HG02623 (cell line): ENCODE data around the gene CABLES1.
"Not testable (repeated sequence)": the region's sequence is repeated elsewhere in the genome, so short reads cannot be mapped to it uniquely, and the experiment has no call there.

Source experiments
- ATAC-seq: cut with Tn5 transposase; IDR thresholded peaks from one replicate; pipeline ENCODE4 v1.9.1; 2021; ENCODE audit warnings: moderate library complexity; ENCODE audit not compliant: unreplicated experiment

Gene CABLES1

GRCh38 chr18:23281626-23282436, 146.5 kb downstream of the CABLES1 start:
- no peak for ATAC-seq

- ATAC-seq: no peak
Measured at GRCh38 chr18:23282437-23282781, 147.1 kb downstream of the CABLES1 start.

- no peak for ATAC-seq
Measured at GRCh38 chr18:23283916-23284430, 148.7 kb downstream of the CABLES1 start.

GRCh38 chr18:23284629-23285028, 149.3 kb downstream of the CABLES1 start:
- ATAC-seq: no peak

GRCh38 chr18:23285581-23285980, 150.3 kb downstream of the CABLES1 start:
- not testable (repeated sequence) for ATAC-seq

- no peak for ATAC-seq
Measured at GRCh38 chr18:23291456-23292205, 156.3 kb downstream of the CABLES1 start.

GRCh38 chr18:23300231-23300805, 165.0 kb downstream of the CABLES1 start:
- ATAC-seq: no peak

GRCh38 chr18:23301972-23302371, 166.7 kb downstream of the CABLES1 start:
- no peak for ATAC-seq

GRCh38 chr18:23302511-23302850, 167.2 kb downstream of the CABLES1 start:
- no peak for ATAC-seq

GRCh38 chr18:23302851-23303527, 167.7 kb downstream of the CABLES1 start:
- no peak for ATAC-seq

- ATAC-seq: no peak
Measured at GRCh38 chr18:23306822-23307221, 171.5 kb downstream of the CABLES1 start.

GRCh38 chr18:23307567-23308295, 172.4 kb downstream of the CABLES1 start:
- peak; percentile 51 for ATAC-seq
